Sigmoid colon (tissue), 4 donors: ENCODE data around the gene TAGLN.

Source experiments
- EP300 ChIP-seq, 4 donors: sonication (generic); formaldehyde crosslinking; IDR thresholded peaks; one replicate each; pipeline ENCODE4 v1.6.1; 2017; ENCODE audit warnings: antibody characterized with exemption in 4 of 4
- POLR2A ChIP-seq, 2 donors: fragments of 450-650 bp; IDR thresholded peaks; one replicate each; pipeline ENCODE4 v1.6.1; 2016; ENCODE audit warnings: antibody characterized with exemption in 2 of 2, mild to moderate bottlenecking in 2 of 2, moderate library complexity in 2 of 2
- POLR2AphosphoS5 ChIP-seq, 4 donors: sonication (generic); formaldehyde crosslinking; IDR thresholded peaks; one replicate each; pipeline ENCODE4 v1.6.1; 2017; ENCODE audit warnings: antibody characterized with exemption in 4 of 4
- TF ChIP-seq, protein P1 (sequence below), 4 experiments: fragments of 450-650 bp in 3 of 4; fragments of 200-600 bp in 1 of 4; IDR thresholded peaks; one replicate each; pipeline ENCODE4 v1.5.1; 2016 to 2019; ENCODE audit warnings: antibody characterized with exemption in 4 of 4, mild to moderate bottlenecking in 3 of 4, moderate library complexity in 2 of 4

DNA sequence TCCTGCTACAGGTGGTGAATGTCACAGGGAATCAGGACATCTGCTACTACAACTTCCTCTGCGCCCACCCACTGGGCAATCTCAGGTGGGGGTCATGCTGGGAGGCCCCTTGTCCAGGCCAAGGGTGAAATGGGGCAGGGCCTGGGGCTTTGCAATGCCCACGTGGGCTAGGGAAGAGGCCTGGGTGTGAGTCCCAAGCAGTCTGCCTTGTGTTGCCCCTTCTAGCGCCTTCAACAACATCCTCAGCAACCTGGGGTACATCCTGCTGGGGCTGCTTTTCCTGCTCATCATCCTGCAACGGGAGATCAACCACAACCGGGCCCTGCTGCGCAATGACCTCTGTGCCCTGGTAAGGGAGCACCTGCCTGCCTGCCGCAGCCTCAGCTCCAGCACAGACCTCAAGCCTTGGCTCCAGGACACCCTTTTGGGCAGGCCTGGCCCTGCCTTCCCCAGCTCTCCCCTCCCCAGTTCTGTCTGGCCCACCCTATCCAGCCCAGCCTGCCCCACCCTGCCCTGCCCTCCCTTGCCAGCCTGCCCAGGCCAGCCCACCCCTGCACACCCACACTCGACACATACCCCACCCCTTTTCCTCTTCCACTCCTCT lies 9.1 kb upstream of the TAGLN start:
- TF ChIP-seq, protein P1, sequence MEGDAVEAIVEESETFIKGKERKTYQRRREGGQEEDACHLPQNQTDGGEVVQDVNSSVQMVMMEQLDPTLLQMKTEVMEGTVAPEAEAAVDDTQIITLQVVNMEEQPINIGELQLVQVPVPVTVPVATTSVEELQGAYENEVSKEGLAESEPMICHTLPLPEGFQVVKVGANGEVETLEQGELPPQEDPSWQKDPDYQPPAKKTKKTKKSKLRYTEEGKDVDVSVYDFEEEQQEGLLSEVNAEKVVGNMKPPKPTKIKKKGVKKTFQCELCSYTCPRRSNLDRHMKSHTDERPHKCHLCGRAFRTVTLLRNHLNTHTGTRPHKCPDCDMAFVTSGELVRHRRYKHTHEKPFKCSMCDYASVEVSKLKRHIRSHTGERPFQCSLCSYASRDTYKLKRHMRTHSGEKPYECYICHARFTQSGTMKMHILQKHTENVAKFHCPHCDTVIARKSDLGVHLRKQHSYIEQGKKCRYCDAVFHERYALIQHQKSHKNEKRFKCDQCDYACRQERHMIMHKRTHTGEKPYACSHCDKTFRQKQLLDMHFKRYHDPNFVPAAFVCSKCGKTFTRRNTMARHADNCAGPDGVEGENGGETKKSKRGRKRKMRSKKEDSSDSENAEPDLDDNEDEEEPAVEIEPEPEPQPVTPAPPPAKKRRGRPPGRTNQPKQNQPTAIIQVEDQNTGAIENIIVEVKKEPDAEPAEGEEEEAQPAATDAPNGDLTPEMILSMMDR (IDR thresholded peaks at IDR 0.05): no peak
- no peak for TF ChIP-seq POLR2A (IDR thresholded peaks at IDR 0.05)
- no peak for TF ChIP-seq POLR2AphosphoS5 (IDR thresholded peaks at IDR 0.05)
- no peak for TF ChIP-seq EP300 (IDR thresholded peaks at IDR 0.05)
